HepG2 (cell line): ENCODE results near the gene CCDC34. TPM values are rescaled to one million over a fixed set of nuclear protein-coding genes. Genes with fewer than 3 reads are reported as not detected.
"Not testable (repeated sequence)": the region's sequence is repeated elsewhere in the genome, so short reads cannot be mapped to it uniquely, and the experiment has no call there.

Experiments used
- ATAC-seq: fragments of 200-7000 bp; cut with Tn5 transposase; 3 replicates; pipeline ENCODE4 v1.9.1; 2020; ENCODE audit warnings: mild to moderate bottlenecking, moderate library complexity
- BruUV-seq: library from RNA; stranded (reverse); fragments of 400-500 nt; replicated peaks from 2 replicates; lab custom pipeline; 2021; lab: Mats Ljungman, UMichigan
- CTCF ChIA-PET: fragments of 300-600 bp; formaldehyde crosslinking; extraction: SDS; loops from one replicate; lab custom pipeline; 2021; ENCODE audit warnings: low total read pairs, inconsistent platforms, low intra/inter-chr PET ratio; lab: Yijun Ruan, JAX
- POLR2A ChIA-PET: fragments of 350-600 bp; sonication (Branson Sonifier 250); formaldehyde crosslinking; loops from one replicate; lab custom pipeline; 2020; ENCODE audit warnings: antibody characterized with exemption, inconsistent platforms; lab: Yijun Ruan, JAX
- DNase-seq: peaks from one replicate; pipeline ENCODE4 v3.0.0-alpha.2; 2015; ENCODE audit warnings: low spot score
- FAIRE-seq: peaks from 3 replicates; lab custom pipeline; 2011; peaks lifted over from hg19 to GRCh38; lab: Jason Lieb, UNC
- H2AFZ ChIP-seq: one replicate; pipeline ENCODE4 v1.6.1; 2011; ENCODE audit warnings: low read length, inconsistent platforms
- H3K27ac ChIP-seq: fragments of 300-600 bp; 3 replicates; pipeline ENCODE4 v1.8.0; 2011; ENCODE audit warnings: mixed run types, mild to moderate bottlenecking, mixed read lengths, low read length, inconsistent platforms; ENCODE audit not compliant: insufficient read depth; ENCODE audit errors: extremely low read length
- H3K27me3 ChIP-seq, 2 experiments: fragments of 200-600 bp in 1 of 2; 2 replicates in 1 of 2; 3 replicates in 1 of 2; pipeline versions ENCODE4 v1.6.0 to v1.8.0; 2011; ENCODE audit warnings: low read length in 2 of 2, mild to moderate bottlenecking in 2 of 2, moderate library complexity in 2 of 2, inconsistent platforms in 1 of 2; ENCODE audit not compliant: insufficient read depth in 2 of 2, control insufficient read depth in 1 of 2
- H3K36me3 ChIP-seq, 2 experiments: fragments of 200-600 bp in 1 of 2; replicated peaks in 1 of 2; 2 replicates in 1 of 2; 3 replicates in 1 of 2; pipeline versions ENCODE4 v1.5.1 to v1.8.0; 2011; ENCODE audit warnings: low read length in 2 of 2, inconsistent platforms in 1 of 2; ENCODE audit not compliant: insufficient read depth in 2 of 2, control insufficient read depth in 1 of 2
- H3K4me1 ChIP-seq: 2 replicates; pipeline ENCODE4 v1.5.1; 2012; ENCODE audit warnings: low read length, inconsistent platforms; ENCODE audit not compliant: insufficient read depth
- H3K4me2 ChIP-seq: 2 replicates; pipeline ENCODE4 v1.6.0; 2011; ENCODE audit warnings: low read depth, low read length, inconsistent platforms
- H3K4me3 ChIP-seq, 3 experiments: fragments of 200-600 bp in 1 of 3; sonication (generic), shearing (Covaris generic) in 1 of 3; replicated peaks in 1 of 3; 2 replicates each; pipeline ENCODE4 v1.5.1; 2011 to 2016; ENCODE audit warnings: low read length in 3 of 3, inconsistent platforms in 2 of 3, low read depth in 2 of 3, mild to moderate bottlenecking in 2 of 3, control low read depth in 1 of 3, mixed read lengths in 1 of 3; ENCODE audit not compliant: insufficient read depth in 1 of 3
- H3K79me2 ChIP-seq: one replicate; pipeline ENCODE4 v1.6.1; 2011; ENCODE audit warnings: low read length, inconsistent platforms; ENCODE audit not compliant: insufficient read depth
- H3K9ac ChIP-seq: 2 replicates; pipeline ENCODE4 v1.6.0; 2011; ENCODE audit warnings: mild to moderate bottlenecking, low read depth, low read length, inconsistent platforms; ENCODE audit not compliant: insufficient read depth
- H3K9me3 ChIP-seq: 2 replicates; pipeline ENCODE4 v1.5.1; 2012; ENCODE audit warnings: mild to moderate bottlenecking, low read length
- H4K20me1 ChIP-seq: 2 replicates; pipeline ENCODE4 v1.6.0; 2011; ENCODE audit warnings: inconsistent platforms, mild to moderate bottlenecking, low read length, moderate library complexity; ENCODE audit not compliant: insufficient read depth
- MAFK ChIP-seq, 2 experiments: IDR thresholded peaks in 1 of 2; conservative IDR thresholded peaks in 1 of 2; 2 replicates each; pipeline ENCODE4 v1.6.1; 2011; ENCODE audit warnings: improper control_type of control experiment in 2 of 2, low read length in 2 of 2
- RFX5 ChIP-seq: IDR thresholded peaks from 2 replicates; pipeline ENCODE4 v1.6.1; 2011; ENCODE audit warnings: low read depth, low read length, improper control_type of control experiment
- TEAD3 ChIP-seq: optimal IDR thresholded peaks from 2 replicates; pipeline ENCODE3; 2016; ENCODE audit warnings: borderline replicate concordance
- WGBS: methylation state at CpG from one replicate; pipeline ENCODE4 v1.1.6; 2017; ENCODE audit warnings: low lambda C conversion rate; 5-methylcytosine and 5-hydroxymethylcytosine counted together
- in situ Hi-C: cut with HindIII; loops from 2 replicates; pipeline ENCODE4 v1.10.0; 2017; ENCODE audit warnings: low pct_unique_long_range_greater_than_20kb; ENCODE audit not compliant: extremely low pct_ligation_motif_present
- intact Hi-C: fragments of 100-400 bp; cut with micrococcal nuclease; formaldehyde crosslinking; loops from one replicate; pipeline ENCODE4 v1.10.0; 2022; ENCODE audit not compliant: unreplicated experiment
- polyA plus RNA-seq, 8 experiments: library from polyadenylated mRNA; depleted of rRNA in 3 of 8; stranded (reverse) in 7 of 8; unstranded in 1 of 8; fragments of >200 nt; fragmentation: Illumina TruSeq in 4 of 8; extraction: Trizol in 4 of 8; gene quantifications; 2 replicates each; pipeline versions ENCODE4 v1.2.1 to v1.2.3, GENCODE V29; 2011 to 2016; ENCODE audit warnings: low read depth in 4 of 8, missing spikeins in 1 of 8, mixed read lengths in 1 of 8; ENCODE audit not compliant: insufficient read depth in 1 of 8
- total RNA-seq, 5 experiments: library from RNA; depleted of rRNA; stranded (reverse); fragments of >200 nt; fragmentation: Illumina TruSeq; extraction: Trizol; gene quantifications; 2 replicates each; pipeline ENCODE4 v1.2.3, GENCODE V29; 2016; ENCODE audit warnings: low read depth in 1 of 5

The CCDC34 gene
- total and polyA plus RNA-seq, 2 of the 13 experiments (the other 11 are each of a cell fraction or from before 2014, with no cell fraction given): 7.6 to 34.3 TPM

DNA sequence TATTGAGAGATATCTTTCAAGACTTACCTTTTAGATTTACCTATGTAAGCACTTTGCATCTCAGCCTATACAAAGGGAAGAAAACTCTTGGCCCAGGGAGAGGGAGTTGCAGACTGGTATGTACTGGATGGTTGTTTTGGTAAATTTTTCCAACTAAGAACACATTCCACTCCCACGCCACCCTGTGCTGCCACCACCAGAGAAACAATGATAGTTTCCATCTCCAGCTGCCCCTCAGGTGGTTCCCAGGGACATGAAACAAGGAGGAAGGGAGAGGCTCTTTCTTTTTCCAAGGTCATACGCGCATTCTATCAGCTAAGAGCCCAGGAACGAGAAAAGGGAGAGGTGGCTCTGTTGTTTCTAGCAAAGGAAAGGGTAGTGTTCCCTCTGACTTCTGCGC is 34.4 kb downstream of the CCDC34 start:
- FAIRE-seq: no peak
- Histone ChIP-seq H3K9me3 (no peaks in the 10 kb centered on the region), H4K20me1 (no peaks in the 10 kb centered on the region), H2AFZ (no peak overlapping the region), H3K4me1 (peaks cover 64% of the 10 kb centered on the region), H3K4me3 (no peak overlapping the region), H3K9ac (no peak overlapping the region), H3K36me3 (no peaks in the 10 kb centered on the region), H3K27ac (peak overlapping the region; percentile 43), H3K4me2 (no peak overlapping the region), H3K27me3 (no peaks in the 10 kb centered on the region), H3K79me2 (no peaks in the 10 kb centered on the region)
- 81% methylated on average over 5 of the region's 5 CpGs for WGBS
- TF ChIP-seq RFX5 (no peak), MAFK (conservative IDR thresholded peaks at IDR 0.05 in 1 of 2, IDR thresholded peaks at IDR 0.05 in 1 of 2; ENCODE audit: low read length in 2 of 2) (peak in 1 of 2 experiments; percentile 34; a peak in 2 of 4 replicates), TEAD3 (CRISPR knock-in tag) (peak; percentile 24)
- CTCF ChIA-PET: no interaction called here
- POLR2A ChIA-PET: interaction anchor here (1.0 kb wide), 1 partner anchor 144 kb away, joined by 4 read pairs; the partner anchor contains the start of gene LGR4
- BruUV-seq: no TSS peak
- intact Hi-C loops (no loop called here), in situ Hi-C loops (no loop called here)
- peak; percentile 39 for DNase-seq
- peak; percentile 23; the same call in 1 of the 3 replicates for ATAC-seq

DNA sequence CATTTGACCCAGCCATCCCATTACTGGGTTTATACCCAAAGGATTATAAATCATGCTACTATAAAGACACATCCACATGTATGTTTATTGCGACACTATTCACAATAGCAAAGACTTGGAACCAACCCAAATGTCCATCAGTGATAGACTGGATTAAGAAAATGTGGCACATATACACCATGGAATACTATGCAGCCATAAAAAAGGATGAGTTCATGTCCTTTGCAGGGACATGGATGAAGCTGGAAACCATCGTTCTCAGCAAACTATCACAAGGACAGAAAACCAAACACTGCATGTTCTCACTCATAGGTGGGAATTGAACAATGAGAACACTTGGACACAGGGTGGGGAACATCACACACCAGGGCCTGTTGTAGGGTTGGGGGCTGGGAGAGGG is 36.0 kb downstream of the CCDC34 start:
- CTCF ChIA-PET: not testable (repeated sequence)

More for the DNA sequence above, 36.0 kb downstream of the CCDC34 start:
- H3K36me3 ChIP-seq, H3K4me3 ChIP-seq, H2AFZ ChIP-seq, H3K79me2 ChIP-seq, H3K9ac ChIP-seq, in situ Hi-C loops, H3K27ac ChIP-seq, POLR2A ChIA-PET, H3K27me3 ChIP-seq, H3K9me3 ChIP-seq, intact Hi-C loops, DNase-seq, H4K20me1 ChIP-seq, BruUV-seq, ATAC-seq, H3K4me2 ChIP-seq, FAIRE-seq: not testable (repeated sequence)
- 100% methylated on average over 2 of the region's 2 CpGs for WGBS
- peaks cover 58% of the 10 kb centered on the region for H3K4me1 ChIP-seq
